HG02763 (cell line): Measurements from ENCODE around the gene IZUMO3.
"Not testable (repeated sequence)": the region's sequence is repeated elsewhere in the genome, so short reads cannot be mapped to it uniquely, and the experiment has no call there.

Experiments
- ATAC-seq: cut with Tn5 transposase; IDR thresholded peaks from one replicate; pipeline ENCODE4 v1.9.1; 2021; ENCODE audit warnings: mild to moderate bottlenecking, moderate library complexity; ENCODE audit not compliant: unreplicated experiment

IZUMO3 gene

GRCh38 chr9:24545847-24546522 is at the start of gene IZUMO3:
Gene IZUMO3 (minus strand): TSS chr9:24545897. CDS start chr9:24545649, 248 bp downstream.
- ATAC-seq = no peak

GRCh38 chr9:24594234-24594850 is 48.6 kb upstream of the IZUMO3 start:
- no peak for ATAC-seq

GRCh38 chr9:24590432-24590831 is 44.7 kb upstream of the IZUMO3 start:
- no peak for ATAC-seq

- no peak for ATAC-seq
These were observed 42.2 kb upstream of the IZUMO3 start for GRCh38 chr9:24587883-24588282.

- no peak for ATAC-seq
These were observed 36.7 kb upstream of the IZUMO3 start for GRCh38 chr9:24582146-24583126.

- ATAC-seq = not testable (repeated sequence)
These were observed 34.3 kb upstream of the IZUMO3 start for GRCh38 chr9:24580005-24580404.

- ATAC-seq = no peak
These were observed 26.7 kb upstream of the IZUMO3 start for GRCh38 chr9:24572406-24572805.

- no peak for ATAC-seq
These were observed 16.3 kb upstream of the IZUMO3 start for GRCh38 chr9:24561957-24562356.

- no peak for ATAC-seq
These were observed 7.5 kb upstream of the IZUMO3 start for GRCh38 chr9:24553183-24553552.

- ATAC-seq = no peak
These were observed 7.0 kb upstream of the IZUMO3 start for GRCh38 chr9:24552526-24553182.

GRCh38 chr9:24545285-24545684 is 412 bp downstream of the IZUMO3 start:
- no peak for ATAC-seq

- ATAC-seq = no peak
These were observed 27.2 kb downstream of the IZUMO3 start for GRCh38 chr9:24518545-24518944.

GRCh38 chr9:24516463-24516862 is 29.2 kb downstream of the IZUMO3 start:
- no peak for ATAC-seq

GRCh38 chr9:24509850-24510249 is 35.8 kb downstream of the IZUMO3 start:
- ATAC-seq = no peak

- no peak for ATAC-seq
These were observed 41.2 kb downstream of the IZUMO3 start for GRCh38 chr9:24504521-24504920.

GRCh38 chr9:24502206-24502937 is 43.3 kb downstream of the IZUMO3 start:
- no peak for ATAC-seq

GRCh38 chr9:24500761-24501160 is 44.9 kb downstream of the IZUMO3 start:
- ATAC-seq = no peak

GRCh38 chr9:24498632-24499031 is 47.1 kb downstream of the IZUMO3 start:
- no peak for ATAC-seq

GRCh38 chr9:24497671-24498070 is 48.0 kb downstream of the IZUMO3 start:
- ATAC-seq = no peak
